Esophagus mucosa (tissue), 1 donor: ENCODE results near the gene GNAI3. TPM values are rescaled to one million over a fixed set of nuclear protein-coding genes. Genes with fewer than 3 reads are reported as not detected.

Source experiments
- ATAC-seq: fragments of 200-7000 bp; cut with Tn5 transposase; one replicate; pipeline ENCODE4 v1.9.1; 2020
- total RNA-seq: library from RNA; stranded (reverse); gene quantifications from one replicate; pipeline ENCODE4 v1.2.4, GENCODE V29; 2023
- donor health status: DM: yes; HTN: yes; CAD: no.

Gene GNAI3
- total RNA-seq, 1 donor from 2014 or later = 10.5 TPM

- ATAC-seq = no peak
Observed at GRCh38 chr1:109624201-109625010, 76.0 kb downstream of the GNAI3 start.

GRCh38 chr1:109625176-109625575 lies 76.8 kb downstream of the GNAI3 start:
- ATAC-seq = no peak

GRCh38 chr1:109625601-109626560 lies 77.5 kb downstream of the GNAI3 start:
- no peak for ATAC-seq

GRCh38 chr1:109626682-109627408 lies 78.4 kb downstream of the GNAI3 start:
- ATAC-seq = no peak

- no peak for ATAC-seq
Observed at GRCh38 chr1:109627692-109628399, 79.4 kb downstream of the GNAI3 start.

- ATAC-seq = no peak
Observed at GRCh38 chr1:109628540-109629321, 80.3 kb downstream of the GNAI3 start.

- no peak for ATAC-seq
Observed at GRCh38 chr1:109629372-109630030, 81.1 kb downstream of the GNAI3 start.

GRCh38 chr1:109630081-109630897 lies 81.9 kb downstream of the GNAI3 start:
- no peak for ATAC-seq

GRCh38 chr1:109630898-109631512 lies 82.6 kb downstream of the GNAI3 start:
- ATAC-seq = no peak

- no peak for ATAC-seq
Observed at GRCh38 chr1:109631513-109632505, 83.4 kb downstream of the GNAI3 start.

GRCh38 chr1:109632671-109633346 lies 84.4 kb downstream of the GNAI3 start:
- no peak for ATAC-seq

- no peak for ATAC-seq
Observed at GRCh38 chr1:109634292-109634691, 85.9 kb downstream of the GNAI3 start.

GRCh38 chr1:109634771-109635750 lies 86.6 kb downstream of the GNAI3 start:
- ATAC-seq = no peak

- ATAC-seq = no peak
Observed at GRCh38 chr1:109635862-109636200, 87.4 kb downstream of the GNAI3 start.

- ATAC-seq = no peak
Observed at GRCh38 chr1:109636201-109636952, 88.0 kb downstream of the GNAI3 start.
